ENCODE results near the gene RMND5A. TPM values are rescaled to one million over a fixed set of nuclear protein-coding genes. Genes with fewer than 3 reads are reported as not detected.

RMND5A gene
- polyA plus RNA-seq, 1 donor from 2014 or later, result 36.3 TPM

GRCh38 chr2:86809481-86810121, 89.5 kb downstream of the RMND5A start:
- no peaks in the 10 kb centered on the region for H3F3A ChIP-seq (ENCODE audit: insufficient read depth, low read length, poor library complexity, severe bottlenecking)

GRCh38 chr2:86815611-86816010, 95.5 kb downstream of the RMND5A start:
- H3K27ac ChIP-seq (ENCODE audit: low read length), result no peak overlapping the region
- no peaks in the 10 kb centered on the region for H4K20me1 ChIP-seq (ENCODE audit: insufficient read depth)
- no peaks in the 10 kb centered on the region for H3K9me2 ChIP-seq (ENCODE audit: insufficient read depth, low read length)
- no peaks in the 10 kb centered on the region for H3K79me2 ChIP-seq (replicated peaks; ENCODE audit: insufficient read depth, low read length)
- no peaks in the 10 kb centered on the region for H3K27me3 ChIP-seq (ENCODE audit: insufficient read depth, low read depth, low read length)
- no peak overlapping the region for H3K4me3 ChIP-seq (ENCODE audit: low read length)
- H3K36me3 ChIP-seq (ENCODE audit: insufficient read depth, low read length), result no peaks in the 10 kb centered on the region
- H3K9me3 ChIP-seq (ENCODE audit: low read length), result no peaks in the 10 kb centered on the region
- H3K9ac ChIP-seq (ENCODE audit: low read length), result no peak overlapping the region
- H2AFZ ChIP-seq (ENCODE audit: low read depth, low read length), result no peak overlapping the region
- H3F3A ChIP-seq (ENCODE audit: insufficient read depth, low read length, poor library complexity, severe bottlenecking), result no peaks in the 10 kb centered on the region
- H3K4me2 ChIP-seq (ENCODE audit: low read length), result no peak overlapping the region
- TF ChIP-seq, protein P1, sequence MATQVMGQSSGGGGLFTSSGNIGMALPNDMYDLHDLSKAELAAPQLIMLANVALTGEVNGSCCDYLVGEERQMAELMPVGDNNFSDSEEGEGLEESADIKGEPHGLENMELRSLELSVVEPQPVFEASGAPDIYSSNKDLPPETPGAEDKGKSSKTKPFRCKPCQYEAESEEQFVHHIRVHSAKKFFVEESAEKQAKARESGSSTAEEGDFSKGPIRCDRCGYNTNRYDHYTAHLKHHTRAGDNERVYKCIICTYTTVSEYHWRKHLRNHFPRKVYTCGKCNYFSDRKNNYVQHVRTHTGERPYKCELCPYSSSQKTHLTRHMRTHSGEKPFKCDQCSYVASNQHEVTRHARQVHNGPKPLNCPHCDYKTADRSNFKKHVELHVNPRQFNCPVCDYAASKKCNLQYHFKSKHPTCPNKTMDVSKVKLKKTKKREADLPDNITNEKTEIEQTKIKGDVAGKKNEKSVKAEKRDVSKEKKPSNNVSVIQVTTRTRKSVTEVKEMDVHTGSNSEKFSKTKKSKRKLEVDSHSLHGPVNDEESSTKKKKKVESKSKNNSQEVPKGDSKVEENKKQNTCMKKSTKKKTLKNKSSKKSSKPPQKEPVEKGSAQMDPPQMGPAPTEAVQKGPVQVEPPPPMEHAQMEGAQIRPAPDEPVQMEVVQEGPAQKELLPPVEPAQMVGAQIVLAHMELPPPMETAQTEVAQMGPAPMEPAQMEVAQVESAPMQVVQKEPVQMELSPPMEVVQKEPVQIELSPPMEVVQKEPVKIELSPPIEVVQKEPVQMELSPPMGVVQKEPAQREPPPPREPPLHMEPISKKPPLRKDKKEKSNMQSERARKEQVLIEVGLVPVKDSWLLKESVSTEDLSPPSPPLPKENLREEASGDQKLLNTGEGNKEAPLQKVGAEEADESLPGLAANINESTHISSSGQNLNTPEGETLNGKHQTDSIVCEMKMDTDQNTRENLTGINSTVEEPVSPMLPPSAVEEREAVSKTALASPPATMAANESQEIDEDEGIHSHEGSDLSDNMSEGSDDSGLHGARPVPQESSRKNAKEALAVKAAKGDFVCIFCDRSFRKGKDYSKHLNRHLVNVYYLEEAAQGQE (IDR thresholded peaks at IDR 0.05; ENCODE audit: borderline replicate concordance), result no peak
- TF ChIP-seq MXI1 (conservative IDR thresholded peaks at IDR 0.05; ENCODE audit: poor library complexity, severe bottlenecking), result no peak
- TF ChIP-seq CTCF (IDR thresholded peaks at IDR 0.05; ENCODE audit: poor library complexity, severe bottlenecking), result no peak
- no peak for TF ChIP-seq RAD21 (conservative IDR thresholded peaks at IDR 0.05)
- TF ChIP-seq EP300 (conservative IDR thresholded peaks at IDR 0.05; ENCODE audit: poor library complexity, severe bottlenecking), result no peak
- no peak for TF ChIP-seq SMC3 (conservative IDR thresholded peaks at IDR 0.05; ENCODE audit: poor library complexity)
- TF ChIP-seq TAF1 (IDR thresholded peaks at IDR 0.05; ENCODE audit: low read depth), result no peak
- TF ChIP-seq EZH2 (IDR thresholded peaks at IDR 0.05; ENCODE audit: borderline replicate concordance, insufficient read depth, low read length, poor library complexity, severe bottlenecking), result no peak

More at GRCh38 chr2:86809481-86810121, 89.5 kb downstream of the RMND5A start:
- Histone ChIP-seq H3K9me3 (ENCODE audit: low read length) (no peaks in the 10 kb centered on the region), H3K79me2 (replicated peaks; ENCODE audit: insufficient read depth, low read length) (no peaks in the 10 kb centered on the region), H3K4me3 (ENCODE audit: low read length) (no peak overlapping the region), H3K9me2 (ENCODE audit: insufficient read depth, low read length) (no peaks in the 10 kb centered on the region), H4K20me1 (ENCODE audit: insufficient read depth) (no peaks in the 10 kb centered on the region), H3K27me3 (ENCODE audit: insufficient read depth, low read depth, low read length) (no peaks in the 10 kb centered on the region), H3K4me2 (ENCODE audit: low read length) (no peak overlapping the region), H3K36me3 (ENCODE audit: insufficient read depth, low read length) (no peaks in the 10 kb centered on the region), H2AFZ (ENCODE audit: low read depth, low read length) (no peak overlapping the region), H3K27ac (ENCODE audit: low read length) (no peak overlapping the region), H3K9ac (ENCODE audit: low read length) (no peak overlapping the region)
- TF ChIP-seq, protein P1 (IDR thresholded peaks at IDR 0.05; ENCODE audit: borderline replicate concordance), result no peak
- no peak for TF ChIP-seq CTCF (IDR thresholded peaks at IDR 0.05; ENCODE audit: poor library complexity, severe bottlenecking)
- no peak for TF ChIP-seq EP300 (conservative IDR thresholded peaks at IDR 0.05; ENCODE audit: poor library complexity, severe bottlenecking)
- no peak for TF ChIP-seq MXI1 (conservative IDR thresholded peaks at IDR 0.05; ENCODE audit: poor library complexity, severe bottlenecking)
- TF ChIP-seq EZH2 (IDR thresholded peaks at IDR 0.05; ENCODE audit: borderline replicate concordance, insufficient read depth, low read length, poor library complexity, severe bottlenecking), result no peak
- no peak for TF ChIP-seq SMC3 (conservative IDR thresholded peaks at IDR 0.05; ENCODE audit: poor library complexity)
- no peak for TF ChIP-seq RAD21 (conservative IDR thresholded peaks at IDR 0.05)
- no peak for TF ChIP-seq POLR2AphosphoS5 (IDR thresholded peaks at IDR 0.05)
- TF ChIP-seq TAF1 (IDR thresholded peaks at IDR 0.05; ENCODE audit: low read depth), result no peak

Measured in neural cell (in vitro differentiated cells).